HepG2 (cell line): ENCODE measurements around the gene ADPRHL1. TPM values are rescaled to one million over a fixed set of nuclear protein-coding genes. Genes with fewer than 3 reads are reported as not detected.

ENCODE experiments used
- ATF7 ChIP-seq, 2 experiments: fragments of 450-650 bp in 1 of 2; sonication (generic) in 1 of 2; formaldehyde crosslinking in 1 of 2; IDR thresholded peaks; 2 replicates each; pipeline versions ENCODE4 v1.4.0 to v1.6.1; 2016 to 2020; ENCODE audit warnings: antibody characterized with exemption in 1 of 2, mild to moderate bottlenecking in 1 of 2, missing genetic modification reagents in 1 of 2
- CENPX ChIP-seq: sonication (generic); formaldehyde crosslinking; IDR thresholded peaks from 2 replicates; pipeline ENCODE4 v1.9.0; 2021; ENCODE audit warnings: mild to moderate bottlenecking, missing genetic modification reagents, moderate library complexity
- FOXA3 ChIP-seq: IDR thresholded peaks from 2 replicates; pipeline ENCODE4 v1.6.1; 2016; ENCODE audit warnings: missing genetic modification reagents, missing compliant biosample characterization
- FOXM1 ChIP-seq: sonication (generic); formaldehyde crosslinking; IDR thresholded peaks from 2 replicates; pipeline ENCODE4 v1.5.0; 2020; ENCODE audit warnings: missing genetic modification reagents
- GATAD2A ChIP-seq: IDR thresholded peaks from 2 replicates; pipeline ENCODE4 v1.6.1; 2016
- ISL2 ChIP-seq: sonication (generic); formaldehyde crosslinking; IDR thresholded peaks from 2 replicates; pipeline ENCODE4 v1.5.0; 2020; ENCODE audit warnings: missing genetic modification reagents
- SAP130 ChIP-seq: IDR thresholded peaks from 2 replicates; pipeline ENCODE4 v1.6.1; 2016; ENCODE audit warnings: low read depth
- SMAD3 ChIP-seq: sonication (generic); formaldehyde crosslinking; IDR thresholded peaks from 2 replicates; pipeline ENCODE4 v1.4.0; 2020; ENCODE audit warnings: missing genetic modification reagents
- SOX13 ChIP-seq, 3 experiments: fragments of 450-650 bp in 1 of 3; sonication (generic) in 1 of 3; formaldehyde crosslinking in 1 of 3; IDR thresholded peaks in 2 of 3; conservative IDR thresholded peaks in 1 of 3; 2 replicates each; pipeline versions ENCODE4 v1.5.0 to v1.6.1; 2016 to 2020; ENCODE audit warnings: antibody characterized with exemption in 1 of 3, mild to moderate bottlenecking in 1 of 3, missing compliant biosample characterization in 1 of 3, missing genetic modification reagents in 1 of 3, moderate library complexity in 1 of 3
- THAP11 ChIP-seq: IDR thresholded peaks from 2 replicates; pipeline ENCODE4 v1.6.1; 2016; ENCODE audit warnings: missing biosample characterization, missing genetic modification reagents
- ZNF124 ChIP-seq: sonication (generic); formaldehyde crosslinking; IDR thresholded peaks from 2 replicates; pipeline ENCODE4 v1.4.0; 2020; ENCODE audit warnings: missing genetic modification reagents
- ZNF383 ChIP-seq: sonication (generic); formaldehyde crosslinking; IDR thresholded peaks from 2 replicates; pipeline ENCODE4 v1.4.0; 2020; ENCODE audit warnings: missing genetic modification reagents, mild to moderate bottlenecking, borderline replicate concordance
- ZNF724P ChIP-seq: sonication (generic); formaldehyde crosslinking; IDR thresholded peaks from 2 replicates; pipeline ENCODE4 v1.8.0; 2022; ENCODE audit warnings: missing genetic modification reagents, borderline replicate concordance
- ZNF747 ChIP-seq: sonication (generic); formaldehyde crosslinking; IDR thresholded peaks from 2 replicates; pipeline ENCODE4 v1.8.1; 2023; ENCODE audit warnings: missing genetic modification reagents, mild to moderate bottlenecking, borderline replicate concordance
- polyA plus RNA-seq, 8 experiments: library from polyadenylated mRNA; depleted of rRNA in 3 of 8; stranded (reverse) in 7 of 8; unstranded in 1 of 8; fragments of >200 nt; fragmentation: Illumina TruSeq in 4 of 8; extraction: Trizol in 4 of 8; gene quantifications; 2 replicates each; pipeline versions ENCODE4 v1.2.1 to v1.2.3, GENCODE V29; 2011 to 2016; ENCODE audit warnings: low read depth in 4 of 8, missing spikeins in 1 of 8, mixed read lengths in 1 of 8; ENCODE audit not compliant: insufficient read depth in 1 of 8
- total RNA-seq, 5 experiments: library from RNA; depleted of rRNA; stranded (reverse); fragments of >200 nt; fragmentation: Illumina TruSeq; extraction: Trizol; gene quantifications; 2 replicates each; pipeline ENCODE4 v1.2.3, GENCODE V29; 2016; ENCODE audit warnings: low read depth in 1 of 5
- TF ChIP-seq, protein P1 (sequence below): sonication (generic); formaldehyde crosslinking; IDR thresholded peaks from 2 replicates; pipeline ENCODE4 v1.8.0; 2022; ENCODE audit warnings: mild to moderate bottlenecking, missing genetic modification reagents
- TF ChIP-seq, protein P2 (sequence below): IDR thresholded peaks from 2 replicates; pipeline ENCODE4 v1.6.1; 2016; ENCODE audit warnings: mild to moderate bottlenecking
- TF ChIP-seq, protein P3 (sequence below): sonication (generic); formaldehyde crosslinking; IDR thresholded peaks from 2 replicates; pipeline ENCODE4 v1.5.0; 2020; ENCODE audit warnings: mild to moderate bottlenecking, missing genetic modification reagents, borderline replicate concordance
- TF ChIP-seq, protein P4 (sequence below): sonication (generic); formaldehyde crosslinking; IDR thresholded peaks from 2 replicates; pipeline ENCODE4 v1.4.0; 2020; ENCODE audit warnings: missing genetic modification reagents
- TF ChIP-seq, protein P5 (sequence below): sonication (generic); formaldehyde crosslinking; IDR thresholded peaks from 2 replicates; pipeline ENCODE4 v1.5.0; 2020; ENCODE audit warnings: missing genetic modification reagents
- TF ChIP-seq, protein P6 (sequence below): IDR thresholded peaks from 2 replicates; pipeline ENCODE4 v1.6.1; 2016; ENCODE audit warnings: control low read depth

ADPRHL1 gene
- total and polyA plus RNA-seq, 2 of the 13 experiments (the other 11 are each of a cell fraction or from before 2014, with no cell fraction given) = 0.34 to 0.40 TPM

DNA sequence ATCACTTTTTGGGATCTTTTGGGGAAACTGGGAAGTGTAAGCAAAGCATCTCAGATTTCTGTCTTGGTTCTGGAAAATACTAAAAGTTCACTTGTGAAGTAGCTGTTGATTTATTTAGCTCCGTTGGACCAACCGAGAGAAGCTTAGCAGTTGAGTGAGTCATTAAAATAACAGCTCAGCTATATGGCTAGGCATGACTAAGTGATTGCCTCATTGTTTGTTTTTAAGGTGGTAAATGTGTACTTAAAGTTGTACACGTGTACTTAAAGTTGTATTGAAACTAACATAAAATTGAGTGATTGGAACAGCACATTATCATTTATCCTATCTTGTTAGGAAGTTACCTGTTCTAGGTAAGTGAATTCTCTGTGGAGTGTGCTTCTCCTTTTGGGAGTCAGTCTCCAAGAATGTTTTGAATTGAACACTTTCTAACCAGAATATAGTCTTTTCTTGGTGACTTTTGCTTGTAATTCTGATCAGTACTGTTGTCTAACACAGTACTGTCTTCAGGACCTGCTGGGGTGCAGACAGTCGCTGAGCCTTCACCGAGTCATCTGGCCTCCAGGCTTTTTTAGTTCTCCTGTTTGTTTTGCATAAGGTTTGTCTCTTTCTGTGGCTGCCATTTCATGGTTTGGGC lies 40.1 kb upstream of the ADPRHL1 start (continued):
- TF ChIP-seq, protein P1, sequence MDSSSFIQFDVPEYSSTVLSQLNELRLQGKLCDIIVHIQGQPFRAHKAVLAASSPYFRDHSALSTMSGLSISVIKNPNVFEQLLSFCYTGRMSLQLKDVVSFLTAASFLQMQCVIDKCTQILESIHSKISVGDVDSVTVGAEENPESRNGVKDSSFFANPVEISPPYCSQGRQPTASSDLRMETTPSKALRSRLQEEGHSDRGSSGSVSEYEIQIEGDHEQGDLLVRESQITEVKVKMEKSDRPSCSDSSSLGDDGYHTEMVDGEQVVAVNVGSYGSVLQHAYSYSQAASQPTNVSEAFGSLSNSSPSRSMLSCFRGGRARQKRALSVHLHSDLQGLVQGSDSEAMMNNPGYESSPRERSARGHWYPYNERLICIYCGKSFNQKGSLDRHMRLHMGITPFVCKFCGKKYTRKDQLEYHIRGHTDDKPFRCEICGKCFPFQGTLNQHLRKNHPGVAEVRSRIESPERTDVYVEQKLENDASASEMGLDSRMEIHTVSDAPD (CRISPR knock-in tag) = no peak
- TF ChIP-seq SMAD3 (CRISPR knock-in tag) (0 out of 2 replicates have a peak, but pooled peaks have one; percentile 28), FOXM1 (CRISPR knock-in tag) (no peak), FOXA3 (CRISPR knock-in tag) (peak; percentile 88), SOX13 (IDR thresholded peaks at IDR 0.05) (no peak), SOX13 (CRISPR knock-in tag; conservative IDR thresholded peaks at IDR 0.05 in 1 of 2, IDR thresholded peaks at IDR 0.05 in 1 of 2) (peak in 1 of 2 experiments; percentile 52; a peak in 1 of 4 replicates), ZNF724P (no peak), ZNF747 (CRISPR knock-in tag) (0 out of 2 replicates have a peak, but pooled peaks have one; percentile 45), SAP130 (CRISPR knock-in tag) (peak; percentile 97), ATF7 (IDR thresholded peaks at IDR 0.05) (peak; percentile 87), ATF7 (CRISPR knock-in tag; IDR thresholded peaks at IDR 0.05) (no peak), ZNF383 (no peak), ISL2 (no peak), GATAD2A (peak; percentile 89), CENPX (CRISPR knock-in tag) (no peak), THAP11 (CRISPR knock-in tag) (peak; percentile 65), ZNF124 (CRISPR knock-in tag) (no peak)
- TF ChIP-seq, protein P2, sequence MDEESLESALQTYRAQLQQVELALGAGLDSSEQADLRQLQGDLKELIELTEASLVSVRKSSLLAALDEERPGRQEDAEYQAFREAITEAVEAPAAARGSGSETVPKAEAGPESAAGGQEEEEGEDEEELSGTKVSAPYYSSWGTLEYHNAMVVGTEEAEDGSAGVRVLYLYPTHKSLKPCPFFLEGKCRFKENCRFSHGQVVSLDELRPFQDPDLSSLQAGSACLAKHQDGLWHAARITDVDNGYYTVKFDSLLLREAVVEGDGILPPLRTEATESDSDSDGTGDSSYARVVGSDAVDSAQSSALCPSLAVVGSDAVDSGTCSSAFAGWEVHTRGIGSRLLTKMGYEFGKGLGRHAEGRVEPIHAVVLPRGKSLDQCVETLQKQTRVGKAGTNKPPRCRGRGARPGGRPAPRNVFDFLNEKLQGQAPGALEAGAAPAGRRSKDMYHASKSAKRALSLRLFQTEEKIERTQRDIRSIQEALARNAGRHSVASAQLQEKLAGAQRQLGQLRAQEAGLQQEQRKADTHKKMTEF (CRISPR knock-in tag) = peak; percentile 78
- TF ChIP-seq, protein P3, sequence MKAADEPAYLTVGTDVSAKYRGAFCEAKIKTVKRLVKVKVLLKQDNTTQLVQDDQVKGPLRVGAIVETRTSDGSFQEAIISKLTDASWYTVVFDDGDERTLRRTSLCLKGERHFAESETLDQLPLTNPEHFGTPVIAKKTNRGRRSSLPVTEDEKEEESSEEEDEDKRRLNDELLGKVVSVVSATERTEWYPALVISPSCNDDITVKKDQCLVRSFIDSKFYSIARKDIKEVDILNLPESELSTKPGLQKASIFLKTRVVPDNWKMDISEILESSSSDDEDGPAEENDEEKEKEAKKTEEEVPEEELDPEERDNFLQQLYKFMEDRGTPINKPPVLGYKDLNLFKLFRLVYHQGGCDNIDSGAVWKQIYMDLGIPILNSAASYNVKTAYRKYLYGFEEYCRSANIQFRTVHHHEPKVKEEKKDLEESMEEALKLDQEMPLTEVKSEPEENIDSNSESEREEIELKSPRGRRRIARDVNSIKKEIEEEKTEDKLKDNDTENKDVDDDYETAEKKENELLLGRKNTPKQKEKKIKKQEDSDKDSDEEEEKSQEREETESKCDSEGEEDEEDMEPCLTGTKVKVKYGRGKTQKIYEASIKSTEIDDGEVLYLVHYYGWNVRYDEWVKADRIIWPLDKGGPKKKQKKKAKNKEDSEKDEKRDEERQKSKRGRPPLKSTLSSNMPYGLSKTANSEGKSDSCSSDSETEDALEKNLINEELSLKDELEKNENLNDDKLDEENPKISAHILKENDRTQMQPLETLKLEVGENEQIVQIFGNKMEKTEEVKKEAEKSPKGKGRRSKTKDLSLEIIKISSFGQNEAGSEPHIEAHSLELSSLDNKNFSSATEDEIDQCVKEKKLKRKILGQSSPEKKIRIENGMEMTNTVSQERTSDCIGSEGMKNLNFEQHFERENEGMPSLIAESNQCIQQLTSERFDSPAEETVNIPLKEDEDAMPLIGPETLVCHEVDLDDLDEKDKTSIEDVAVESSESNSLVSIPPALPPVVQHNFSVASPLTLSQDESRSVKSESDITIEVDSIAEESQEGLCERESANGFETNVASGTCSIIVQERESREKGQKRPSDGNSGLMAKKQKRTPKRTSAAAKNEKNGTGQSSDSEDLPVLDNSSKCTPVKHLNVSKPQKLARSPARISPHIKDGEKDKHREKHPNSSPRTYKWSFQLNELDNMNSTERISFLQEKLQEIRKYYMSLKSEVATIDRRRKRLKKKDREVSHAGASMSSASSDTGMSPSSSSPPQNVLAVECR (CRISPR knock-in tag) = peak; percentile 28; the same call in 1 of the 2 replicates
- TF ChIP-seq, protein P4, sequence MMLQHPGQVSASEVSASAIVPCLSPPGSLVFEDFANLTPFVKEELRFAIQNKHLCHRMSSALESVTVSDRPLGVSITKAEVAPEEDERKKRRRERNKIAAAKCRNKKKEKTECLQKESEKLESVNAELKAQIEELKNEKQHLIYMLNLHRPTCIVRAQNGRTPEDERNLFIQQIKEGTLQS (CRISPR knock-in tag) = peak; percentile 90
- TF ChIP-seq, protein P5, sequence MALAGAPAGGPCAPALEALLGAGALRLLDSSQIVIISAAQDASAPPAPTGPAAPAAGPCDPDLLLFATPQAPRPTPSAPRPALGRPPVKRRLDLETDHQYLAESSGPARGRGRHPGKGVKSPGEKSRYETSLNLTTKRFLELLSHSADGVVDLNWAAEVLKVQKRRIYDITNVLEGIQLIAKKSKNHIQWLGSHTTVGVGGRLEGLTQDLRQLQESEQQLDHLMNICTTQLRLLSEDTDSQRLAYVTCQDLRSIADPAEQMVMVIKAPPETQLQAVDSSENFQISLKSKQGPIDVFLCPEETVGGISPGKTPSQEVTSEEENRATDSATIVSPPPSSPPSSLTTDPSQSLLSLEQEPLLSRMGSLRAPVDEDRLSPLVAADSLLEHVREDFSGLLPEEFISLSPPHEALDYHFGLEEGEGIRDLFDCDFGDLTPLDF (CRISPR knock-in tag) = no peak
- TF ChIP-seq, protein P6, sequence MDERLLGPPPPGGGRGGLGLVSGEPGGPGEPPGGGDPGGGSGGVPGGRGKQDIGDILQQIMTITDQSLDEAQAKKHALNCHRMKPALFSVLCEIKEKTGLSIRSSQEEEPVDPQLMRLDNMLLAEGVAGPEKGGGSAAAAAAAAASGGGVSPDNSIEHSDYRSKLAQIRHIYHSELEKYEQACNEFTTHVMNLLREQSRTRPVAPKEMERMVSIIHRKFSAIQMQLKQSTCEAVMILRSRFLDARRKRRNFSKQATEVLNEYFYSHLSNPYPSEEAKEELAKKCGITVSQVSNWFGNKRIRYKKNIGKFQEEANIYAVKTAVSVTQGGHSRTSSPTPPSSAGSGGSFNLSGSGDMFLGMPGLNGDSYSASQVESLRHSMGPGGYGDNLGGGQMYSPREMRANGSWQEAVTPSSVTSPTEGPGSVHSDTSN (CRISPR knock-in tag) = no peak
